ENCODE data around the gene TSHR. TPM values are rescaled to one million over a fixed set of nuclear protein-coding genes. Genes with fewer than 3 reads are reported as not detected.

Gene TSHR
- total RNA-seq, 1 donor from 2014 or later = not detected

- DNase-seq (ENCODE audit: low spot score) = no peak
Measured at GRCh38 chr14:81133400-81133799, 178.0 kb downstream of the TSHR start.

- DNase-seq (ENCODE audit: low spot score) = no peak
Measured at GRCh38 chr14:81137316-81137715, 181.9 kb downstream of the TSHR start.

- no peak for DNase-seq (ENCODE audit: low spot score)
Measured at GRCh38 chr14:81138429-81138828, 183.0 kb downstream of the TSHR start.

- DNase-seq (ENCODE audit: low spot score) = no peak
Measured at GRCh38 chr14:81141426-81141825, 186.0 kb downstream of the TSHR start.

GRCh38 chr14:81143793-81144192, 188.4 kb downstream of the TSHR start:
- DNase-seq (ENCODE audit: low spot score) = no peak

GRCh38 chr14:81144824-81145603, 189.6 kb downstream of the TSHR start:
- DNase-seq (ENCODE audit: low spot score) = no peak

- DNase-seq (ENCODE audit: low spot score) = no peak
Measured at GRCh38 chr14:81147140-81147897, 191.9 kb downstream of the TSHR start.

GRCh38 chr14:81148635-81149034, 193.2 kb downstream of the TSHR start:
- no peak for DNase-seq (ENCODE audit: low spot score)

GRCh38 chr14:81153187-81153586, 197.8 kb downstream of the TSHR start:
- no peak for DNase-seq (ENCODE audit: low spot score)

- no peak for DNase-seq (ENCODE audit: low spot score)
Measured at GRCh38 chr14:81157431-81157830, 202.0 kb downstream of the TSHR start.

- DNase-seq (ENCODE audit: low spot score) = no peak
Measured at GRCh38 chr14:81161088-81161487, 205.7 kb downstream of the TSHR start.

- no peak for DNase-seq (ENCODE audit: low spot score)
Measured at GRCh38 chr14:81161749-81162148, 206.3 kb downstream of the TSHR start.

- DNase-seq (ENCODE audit: low spot score) = no peak
Measured at GRCh38 chr14:81162941-81163340, 207.5 kb downstream of the TSHR start.

GRCh38 chr14:81164167-81164774, 208.8 kb downstream of the TSHR start:
- DNase-seq (ENCODE audit: low spot score) = peak; percentile 51

- DNase-seq (ENCODE audit: low spot score) = no peak
Measured at GRCh38 chr14:81165188-81165587, 209.8 kb downstream of the TSHR start.

GRCh38 chr14:81166121-81166520, 210.7 kb downstream of the TSHR start:
- no peak for DNase-seq (ENCODE audit: low spot score)

GRCh38 chr14:81169267-81169666, 213.8 kb downstream of the TSHR start:
- no peak for DNase-seq (ENCODE audit: low spot score)

- DNase-seq (ENCODE audit: low spot score) = peak; percentile 68
Measured at GRCh38 chr14:81169711-81170103, 214.3 kb downstream of the TSHR start.

- peak; percentile 94 for DNase-seq (ENCODE audit: low spot score)
Measured at GRCh38 chr14:81170104-81170828, 214.8 kb downstream of the TSHR start.

GRCh38 chr14:81170829-81171195, 215.4 kb downstream of the TSHR start:
- no peak for DNase-seq (ENCODE audit: low spot score)

- no peak for DNase-seq (ENCODE audit: low spot score)
Measured at GRCh38 chr14:81172353-81172752, 216.9 kb downstream of the TSHR start.

- DNase-seq (ENCODE audit: low spot score) = no peak
Measured at GRCh38 chr14:81172881-81173280, 217.5 kb downstream of the TSHR start.

All from ureter (tissue), 1 donor.